ENCODE data around the gene HLA-B.
A peak's percentile ranks its signal among the peaks of the same experiment; 100 is the strongest.

Gene HLA-B

GRCh38 chr6:31403283-31404060 is 46.5 kb upstream of the HLA-B start, which contains the start of gene MICA (continued):
- TF ChIP-seq, protein P1, sequence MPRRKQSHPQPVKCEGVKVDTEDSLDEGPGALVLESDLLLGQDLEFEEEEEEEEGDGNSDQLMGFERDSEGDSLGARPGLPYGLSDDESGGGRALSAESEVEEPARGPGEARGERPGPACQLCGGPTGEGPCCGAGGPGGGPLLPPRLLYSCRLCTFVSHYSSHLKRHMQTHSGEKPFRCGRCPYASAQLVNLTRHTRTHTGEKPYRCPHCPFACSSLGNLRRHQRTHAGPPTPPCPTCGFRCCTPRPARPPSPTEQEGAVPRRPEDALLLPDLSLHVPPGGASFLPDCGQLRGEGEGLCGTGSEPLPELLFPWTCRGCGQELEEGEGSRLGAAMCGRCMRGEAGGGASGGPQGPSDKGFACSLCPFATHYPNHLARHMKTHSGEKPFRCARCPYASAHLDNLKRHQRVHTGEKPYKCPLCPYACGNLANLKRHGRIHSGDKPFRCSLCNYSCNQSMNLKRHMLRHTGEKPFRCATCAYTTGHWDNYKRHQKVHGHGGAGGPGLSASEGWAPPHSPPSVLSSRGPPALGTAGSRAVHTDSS (tag by site-specific recombination; IDR thresholded peaks at IDR 0.05), result no peak
- TF ChIP-seq ZBTB8A (tag by site-specific recombination; IDR thresholded peaks at IDR 0.05), result peak; percentile 74
- no peak; the same call in 1 of the 2 replicates for TF ChIP-seq MEIS1 (CRISPR knock-in tag; IDR thresholded peaks at IDR 0.05; ENCODE audit: borderline replicate concordance)
- TF ChIP-seq ZNF580 (tag by site-specific recombination; IDR thresholded peaks at IDR 0.05), result no peak
- peak; percentile 12; the same call in 1 of the 2 replicates for TF ChIP-seq ZNF623 (tag by site-specific recombination; IDR thresholded peaks at IDR 0.05)
- TF ChIP-seq SCRT2 (tag by site-specific recombination; IDR thresholded peaks at IDR 0.05), result peak; percentile 55
- TF ChIP-seq ZSCAN16 (tag by site-specific recombination; IDR thresholded peaks at IDR 0.05), result no peak
- TF ChIP-seq, protein P2, sequence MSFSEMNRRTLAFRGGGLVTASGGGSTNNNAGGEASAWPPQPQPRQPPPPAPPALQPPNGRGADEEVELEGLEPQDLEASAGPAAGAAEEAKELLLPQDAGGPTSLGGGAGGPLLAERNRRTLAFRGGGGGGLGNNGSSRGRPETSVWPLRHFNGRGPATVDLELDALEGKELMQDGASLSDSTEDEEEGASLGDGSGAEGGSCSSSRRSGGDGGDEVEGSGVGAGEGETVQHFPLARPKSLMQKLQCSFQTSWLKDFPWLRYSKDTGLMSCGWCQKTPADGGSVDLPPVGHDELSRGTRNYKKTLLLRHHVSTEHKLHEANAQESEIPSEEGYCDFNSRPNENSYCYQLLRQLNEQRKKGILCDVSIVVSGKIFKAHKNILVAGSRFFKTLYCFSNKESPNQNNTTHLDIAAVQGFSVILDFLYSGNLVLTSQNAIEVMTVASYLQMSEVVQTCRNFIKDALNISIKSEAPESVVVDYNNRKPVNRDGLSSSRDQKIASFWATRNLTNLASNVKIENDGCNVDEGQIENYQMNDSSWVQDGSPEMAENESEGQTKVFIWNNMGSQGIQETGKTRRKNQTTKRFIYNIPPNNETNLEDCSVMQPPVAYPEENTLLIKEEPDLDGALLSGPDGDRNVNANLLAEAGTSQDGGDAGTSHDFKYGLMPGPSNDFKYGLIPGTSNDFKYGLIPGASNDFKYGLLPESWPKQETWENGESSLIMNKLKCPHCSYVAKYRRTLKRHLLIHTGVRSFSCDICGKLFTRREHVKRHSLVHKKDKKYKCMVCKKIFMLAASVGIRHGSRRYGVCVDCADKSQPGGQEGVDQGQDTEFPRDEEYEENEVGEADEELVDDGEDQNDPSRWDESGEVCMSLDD (tag by site-specific recombination; IDR thresholded peaks at IDR 0.05), result 0 out of 2 replicates have a peak, but pooled peaks have one; percentile 34
- no peak for TF ChIP-seq SALL2 (tag by site-specific recombination; IDR thresholded peaks at IDR 0.05; ENCODE audit: borderline replicate concordance)
- no peak for TF ChIP-seq ZNF248 (tag by site-specific recombination; IDR thresholded peaks at IDR 0.05)
- TF ChIP-seq ZNF146 (tag by site-specific recombination; IDR thresholded peaks at IDR 0.05), result peak; percentile 12; the same call in 1 of the 2 replicates
- TF ChIP-seq ZNF211 (tag by site-specific recombination; IDR thresholded peaks at IDR 0.05; ENCODE audit: low read depth), result no peak
- peak; percentile 21; the same call in 1 of the 2 replicates for TF ChIP-seq EGR2 (tag by site-specific recombination; IDR thresholded peaks at IDR 0.05; ENCODE audit: low read depth)
- no peak for TF ChIP-seq ZNF658 (tag by site-specific recombination; IDR thresholded peaks at IDR 0.05)
- peak; percentile 72 for TF ChIP-seq OSR2 (tag by site-specific recombination; IDR thresholded peaks at IDR 0.05)
- TF ChIP-seq KLF7 (tag by site-specific recombination; IDR thresholded peaks at IDR 0.05; ENCODE audit: borderline replicate concordance), result no peak
- no peak for TF ChIP-seq ZNF133 (tag by site-specific recombination; IDR thresholded peaks at IDR 0.05)
- no peak for TF ChIP-seq ZBTB21 (tag by site-specific recombination; IDR thresholded peaks at IDR 0.05)
- TF ChIP-seq KLF9 (tag by site-specific recombination; IDR thresholded peaks at IDR 0.05; ENCODE audit: low read depth), result peak; percentile 63
- no peak for TF ChIP-seq FEZF1 (tag by site-specific recombination; IDR thresholded peaks at IDR 0.05)
- TF ChIP-seq ZNF585B (tag by site-specific recombination; IDR thresholded peaks at IDR 0.05), result no peak
- 0 out of 2 replicates have a peak, but pooled peaks have one; percentile 8 for TF ChIP-seq ZFHX2 (tag by site-specific recombination; conservative IDR thresholded peaks at IDR 0.05)
- peak; percentile 71; the same call in 1 of the 2 replicates for TF ChIP-seq IKZF3 (tag by site-specific recombination; IDR thresholded peaks at IDR 0.05)
- TF ChIP-seq, protein P3, sequence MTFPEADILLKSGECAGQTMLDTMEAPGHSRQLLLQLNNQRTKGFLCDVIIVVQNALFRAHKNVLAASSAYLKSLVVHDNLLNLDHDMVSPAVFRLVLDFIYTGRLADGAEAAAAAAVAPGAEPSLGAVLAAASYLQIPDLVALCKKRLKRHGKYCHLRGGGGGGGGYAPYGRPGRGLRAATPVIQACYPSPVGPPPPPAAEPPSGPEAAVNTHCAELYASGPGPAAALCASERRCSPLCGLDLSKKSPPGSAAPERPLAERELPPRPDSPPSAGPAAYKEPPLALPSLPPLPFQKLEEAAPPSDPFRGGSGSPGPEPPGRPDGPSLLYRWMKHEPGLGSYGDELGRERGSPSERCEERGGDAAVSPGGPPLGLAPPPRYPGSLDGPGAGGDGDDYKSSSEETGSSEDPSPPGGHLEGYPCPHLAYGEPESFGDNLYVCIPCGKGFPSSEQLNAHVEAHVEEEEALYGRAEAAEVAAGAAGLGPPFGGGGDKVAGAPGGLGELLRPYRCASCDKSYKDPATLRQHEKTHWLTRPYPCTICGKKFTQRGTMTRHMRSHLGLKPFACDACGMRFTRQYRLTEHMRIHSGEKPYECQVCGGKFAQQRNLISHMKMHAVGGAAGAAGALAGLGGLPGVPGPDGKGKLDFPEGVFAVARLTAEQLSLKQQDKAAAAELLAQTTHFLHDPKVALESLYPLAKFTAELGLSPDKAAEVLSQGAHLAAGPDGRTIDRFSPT (tag by site-specific recombination; IDR thresholded peaks at IDR 0.05), result peak; percentile 91
- TF ChIP-seq ZNF426 (tag by site-specific recombination; IDR thresholded peaks at IDR 0.05), result no peak
- peak; percentile 75 for TF ChIP-seq ZFP69B (tag by site-specific recombination; IDR thresholded peaks at IDR 0.05)
- peak; percentile 76 for TF ChIP-seq ZNF335 (tag by site-specific recombination; conservative IDR thresholded peaks at IDR 0.05)
- 0 out of 2 replicates have a peak, but pooled peaks have one; percentile 72 for TF ChIP-seq ZNF660 (tag by site-specific recombination; IDR thresholded peaks at IDR 0.05)
- TF ChIP-seq TRIM28 (IDR thresholded peaks at IDR 0.05; ENCODE audit: borderline replicate concordance, low read length), result no peak
- peak; percentile 65; the same call in 1 of the 2 replicates for TF ChIP-seq KLF8 (tag by site-specific recombination; IDR thresholded peaks at IDR 0.05)
- TF ChIP-seq ZNF169 (tag by site-specific recombination; IDR thresholded peaks at IDR 0.05), result no peak
- TF ChIP-seq ZBTB1 (tag by site-specific recombination; IDR thresholded peaks at IDR 0.05), result no peak
- peak; percentile 84 for TF ChIP-seq SP2 (tag by site-specific recombination; IDR thresholded peaks at IDR 0.05)
- TF ChIP-seq ZNF10 (tag by site-specific recombination; IDR thresholded peaks at IDR 0.05), result peak; percentile 97
- TF ChIP-seq ZNF121 (tag by site-specific recombination; IDR thresholded peaks at IDR 0.05), result no peak
- TF ChIP-seq ZNF155 (tag by site-specific recombination; IDR thresholded peaks at IDR 0.05), result no peak

Data from HEK293 (cell line).